HG03354 (cell line): Measurements from ENCODE around the gene SIGMAR1.

Experiments used
- ATAC-seq: cut with Tn5 transposase; IDR thresholded peaks from one replicate; pipeline ENCODE4 v1.9.1; 2021; ENCODE audit warnings: mild to moderate bottlenecking; ENCODE audit not compliant: unreplicated experiment, poor library complexity, severe bottlenecking

Gene SIGMAR1

DNA sequence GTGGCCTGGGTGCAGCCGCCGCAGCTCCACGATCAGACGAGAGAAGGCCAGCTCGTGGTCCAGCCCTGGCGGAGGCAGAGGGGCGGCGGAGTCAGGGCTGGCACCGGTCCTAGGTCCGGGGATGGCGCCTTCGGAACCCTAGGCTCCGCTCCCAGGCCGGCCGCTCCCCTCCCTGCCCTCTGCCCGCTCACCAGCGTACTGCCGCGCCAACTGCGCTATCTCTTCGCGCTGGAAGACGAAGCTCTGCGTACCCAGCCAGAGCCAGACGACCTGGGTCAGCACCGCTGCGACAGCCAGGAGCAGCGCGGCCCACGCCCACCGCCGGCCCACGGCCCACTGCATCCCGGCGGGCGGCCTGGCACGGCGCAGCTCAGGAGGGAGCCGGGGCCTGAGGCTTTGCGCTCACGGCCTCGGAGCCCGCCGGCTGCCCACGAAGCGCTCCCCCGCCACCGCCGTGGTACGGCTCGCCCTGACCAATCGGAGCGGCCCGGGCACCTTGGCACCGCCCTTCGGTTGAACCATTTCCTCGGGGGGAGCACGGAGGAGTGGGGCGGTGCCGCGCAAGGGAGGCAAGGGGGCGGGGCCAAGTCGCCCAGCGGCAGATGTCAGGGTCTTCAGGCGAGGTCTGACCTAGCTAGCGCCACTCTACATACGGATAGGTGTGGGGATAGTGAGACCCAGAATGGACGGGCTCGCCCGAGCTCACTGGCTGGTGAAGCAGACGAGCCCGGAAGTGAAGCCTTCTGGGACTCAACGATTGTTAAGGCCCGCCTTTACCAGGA lies at the start of gene SIGMAR1:
TSS of gene SIGMAR1 (minus strand) at position 432 of the 782 bp plus-strand sequence. CDS start at position 342, 90 bp downstream.
- ATAC-seq, result peak; percentile 86

DNA sequence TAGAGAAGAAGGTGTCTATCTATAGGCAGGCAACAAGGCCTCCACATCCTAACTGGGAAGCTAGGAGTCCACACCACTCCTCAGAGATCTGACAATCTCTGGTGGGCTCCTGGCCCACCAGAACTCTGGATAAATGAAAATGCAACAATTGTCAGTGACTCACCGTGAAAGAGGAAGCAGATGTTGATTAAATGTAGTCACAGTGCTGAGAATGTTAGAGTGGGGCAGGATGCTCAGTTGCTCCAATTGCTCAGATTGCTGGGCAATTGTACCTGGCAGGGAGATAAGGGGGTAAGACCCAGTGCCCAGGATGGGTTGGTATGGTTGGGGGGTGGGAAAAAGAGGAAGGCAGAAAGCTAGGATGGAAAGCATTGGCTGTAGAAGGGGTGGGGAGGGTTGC lies 49.1 kb upstream of the SIGMAR1 start:
- ATAC-seq, result no peak

DNA sequence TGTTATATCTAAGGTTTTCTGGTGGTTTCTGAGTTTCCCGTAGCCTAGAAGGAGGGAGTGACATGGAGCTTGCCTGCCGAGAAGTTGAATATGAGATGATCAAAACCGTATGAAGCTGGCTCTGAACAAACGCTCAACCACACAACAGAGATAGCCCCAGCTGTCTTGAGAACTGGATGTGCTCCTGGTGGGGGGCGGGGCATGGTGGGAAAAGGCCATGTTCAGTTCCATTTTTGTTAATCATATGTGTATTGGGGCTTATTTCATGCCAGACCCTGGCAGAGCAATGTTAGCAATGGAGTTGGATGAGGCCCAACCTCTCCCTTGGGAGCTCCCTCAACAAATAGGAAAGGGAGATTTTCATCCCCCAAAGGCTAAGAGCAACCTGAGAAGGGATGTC lies 48.6 kb upstream of the SIGMAR1 start:
- ATAC-seq, result no peak

- no peak for ATAC-seq
Observed at GRCh38 chr9:34685591-34685990, 48.0 kb upstream of the SIGMAR1 start.

DNA sequence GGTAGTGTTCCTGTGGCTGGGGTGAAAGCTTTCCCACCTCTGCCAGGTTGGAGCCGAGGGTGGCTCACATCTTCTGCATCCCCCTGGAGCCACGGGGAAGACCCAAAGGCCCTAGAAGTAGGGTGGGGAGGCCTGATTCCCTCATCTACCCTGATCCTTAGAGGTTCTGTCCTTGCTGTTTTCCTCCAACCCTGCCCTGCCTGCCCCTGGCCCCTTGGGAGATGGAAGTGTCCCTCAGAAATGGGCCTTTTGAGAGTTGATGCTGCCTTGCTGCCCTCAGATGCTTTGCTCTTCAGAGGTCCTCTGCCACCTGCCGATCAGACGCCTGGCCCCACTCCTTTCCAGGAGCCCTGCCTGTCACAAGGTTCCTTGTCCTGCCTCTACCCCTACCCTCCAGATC lies 47.2 kb upstream of the SIGMAR1 start:
- no peak for ATAC-seq

GRCh38 chr9:34684145-34684544 lies 46.6 kb upstream of the SIGMAR1 start:
- no peak for ATAC-seq

- no peak for ATAC-seq
Observed at GRCh38 chr9:34675869-34676268, 38.3 kb upstream of the SIGMAR1 start.

GRCh38 chr9:34675048-34675714 lies 37.6 kb upstream of the SIGMAR1 start:
- ATAC-seq, result no peak

GRCh38 chr9:34674440-34674839 lies 36.9 kb upstream of the SIGMAR1 start:
- no peak for ATAC-seq

GRCh38 chr9:34671307-34671706 lies 33.7 kb upstream of the SIGMAR1 start:
- no peak for ATAC-seq

- no peak for ATAC-seq
Observed at GRCh38 chr9:34669809-34670562, 32.4 kb upstream of the SIGMAR1 start.

DNA sequence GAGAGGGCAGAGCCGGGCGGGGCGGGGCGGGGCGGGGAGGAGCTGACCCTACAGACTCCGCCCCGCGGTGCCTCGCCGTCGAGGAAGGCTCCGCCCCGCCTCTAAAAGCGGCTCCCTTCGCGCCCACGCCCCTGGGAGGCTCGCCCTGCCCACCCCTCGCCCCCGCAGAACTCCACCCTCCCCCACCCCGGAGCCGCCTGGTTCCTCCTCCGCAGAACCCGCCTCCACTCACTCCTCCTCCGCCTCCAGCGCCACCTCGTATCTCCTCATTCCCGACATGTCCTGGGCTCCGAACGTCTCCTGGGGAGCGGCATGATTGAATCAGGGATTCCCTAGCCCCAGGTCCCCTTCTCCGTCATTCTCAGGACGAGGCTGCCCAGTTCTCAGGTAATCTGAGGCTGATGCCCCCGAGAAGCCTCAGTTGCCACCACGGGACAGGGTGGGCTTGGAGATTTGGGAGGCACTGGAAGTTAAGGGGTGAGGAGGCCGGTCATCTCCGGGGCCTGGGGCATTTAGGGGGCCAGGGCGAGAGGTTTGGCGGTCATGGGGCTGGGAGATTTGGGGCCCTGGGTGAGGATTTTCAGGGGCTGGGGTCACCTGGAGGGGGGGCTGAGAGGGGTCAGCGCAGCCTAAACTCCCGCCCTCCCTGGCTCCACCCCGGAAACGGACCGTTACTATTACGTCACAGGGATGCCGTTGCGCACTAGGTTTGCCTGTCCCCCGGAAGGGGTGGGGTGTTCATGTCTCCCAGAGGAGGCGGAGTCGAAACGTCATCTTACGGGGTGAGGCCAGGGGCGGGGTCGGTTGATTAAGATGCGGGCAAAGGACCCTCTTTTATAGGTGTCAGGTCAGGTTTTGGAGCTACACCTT lies 28.0 kb upstream of the SIGMAR1 start:
- peak; percentile 73 for ATAC-seq

DNA sequence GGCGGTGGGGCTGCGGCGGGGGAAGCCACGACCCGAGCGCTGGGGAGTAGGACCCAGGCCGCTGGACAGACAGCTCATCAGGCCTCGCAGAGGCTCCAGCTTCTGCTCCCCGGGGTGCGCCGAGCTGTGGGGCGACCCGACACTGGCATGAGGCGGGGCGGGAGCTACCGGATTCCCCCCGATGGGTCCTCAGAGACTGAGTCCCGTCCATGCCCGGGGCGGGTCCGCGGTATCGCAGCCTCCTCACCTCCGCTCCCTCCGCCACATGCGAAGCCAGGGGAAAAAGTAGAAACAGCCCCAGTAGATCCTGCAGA lies 27.4 kb upstream of the SIGMAR1 start:
- no peak for ATAC-seq

- peak; percentile 67 for ATAC-seq
Observed at GRCh38 chr9:34664281-34665066, 26.9 kb upstream of the SIGMAR1 start.

DNA sequence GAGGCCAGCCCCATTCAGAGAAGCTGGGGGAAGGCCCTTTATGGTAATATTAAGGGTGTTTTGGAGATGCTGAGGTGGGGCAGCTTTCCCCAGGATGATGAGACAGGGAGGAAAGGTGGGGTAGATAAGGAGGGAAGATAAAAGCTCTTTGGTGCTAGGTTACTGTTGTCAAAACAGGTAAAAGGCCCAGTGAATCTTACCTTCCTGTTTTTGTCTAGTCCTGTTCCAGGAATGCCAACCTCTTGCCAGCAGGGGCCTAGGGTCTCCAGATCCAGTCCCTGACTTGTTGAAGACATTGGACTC lies 25.7 kb upstream of the SIGMAR1 start:
- ATAC-seq, result no peak

GRCh38 chr9:34662526-34663302 lies 25.1 kb upstream of the SIGMAR1 start, which contains the start of gene CCL27:
TSS of gene CCL27 (minus strand) at chr9:34662657. CDS start at chr9:34662633, 24 bp downstream.
- ATAC-seq, result no peak

DNA sequence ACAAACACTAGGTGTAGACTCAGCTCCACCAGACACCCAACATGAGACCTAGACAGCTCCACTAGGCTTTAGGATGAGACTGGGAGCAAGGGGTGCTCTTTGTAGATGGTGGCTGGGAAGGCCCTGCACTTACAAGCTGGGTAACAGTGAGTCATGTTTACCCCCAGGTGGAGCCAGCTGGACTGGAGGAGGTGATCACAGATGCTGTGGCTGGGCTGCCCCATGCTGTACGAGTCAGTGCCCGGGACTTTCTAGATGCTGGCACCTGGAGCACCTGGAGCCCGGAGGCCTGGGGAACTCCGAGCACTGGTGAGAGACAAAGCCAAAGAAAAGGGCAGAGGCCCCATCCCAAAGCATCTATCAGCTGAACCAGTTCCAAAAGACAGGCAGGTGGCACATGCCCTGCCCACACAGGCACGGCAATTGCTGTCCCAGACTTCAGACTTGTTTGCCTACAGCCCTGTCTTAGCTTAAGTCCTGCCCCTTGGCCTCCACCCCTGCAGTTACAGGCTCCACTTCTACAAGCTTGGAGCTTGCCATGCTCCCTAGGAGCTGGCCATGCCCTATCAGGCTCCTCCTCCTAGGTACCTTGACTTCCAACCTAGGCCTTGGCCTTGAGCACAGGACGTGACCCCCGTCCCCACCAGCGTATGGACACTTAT lies 22.1 kb upstream of the SIGMAR1 start:
- ATAC-seq, result no peak

DNA sequence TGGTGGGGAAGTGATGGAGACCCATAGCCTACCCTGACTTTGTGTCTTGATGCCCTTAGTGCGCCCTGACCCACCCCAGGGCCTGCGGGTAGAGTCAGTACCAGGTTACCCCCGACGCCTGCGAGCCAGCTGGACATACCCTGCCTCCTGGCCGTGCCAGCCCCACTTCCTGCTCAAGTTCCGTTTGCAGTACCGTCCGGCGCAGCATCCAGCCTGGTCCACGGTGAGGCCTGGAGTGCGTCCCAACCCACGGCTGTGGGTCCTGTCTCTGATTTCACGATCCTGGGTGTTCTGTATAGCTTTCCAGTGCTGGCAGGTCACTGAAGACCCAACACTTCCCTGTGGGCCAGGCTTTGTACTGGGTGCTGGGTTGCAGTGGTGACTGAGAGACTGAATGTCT lies 20.9 kb upstream of the SIGMAR1 start:
- ATAC-seq, result no peak
